OCI-LY7 (cell line): ENCODE data around the gene TBC1D5. TPM values are rescaled to one million over a fixed set of nuclear protein-coding genes. Genes with fewer than 3 reads are reported as not detected.

ENCODE experiments used
- BruUV-seq: library from RNA; stranded (reverse); fragments of 400-500 nt; replicated peaks from 2 replicates; lab custom pipeline; 2021; lab: Mats Ljungman, UMichigan
- CTCF ChIA-PET: fragments of 300-600 bp; sonication (Branson Sonifier 250); formaldehyde crosslinking; loops from one replicate; lab custom pipeline; 2022; ENCODE audit warnings: antibody characterized with exemption; ENCODE audit not compliant: unreplicated experiment; lab: Charles Lee
- POLR2A ChIA-PET: fragments of 300-600 bp; sonication (Branson Sonifier 250); formaldehyde crosslinking; loops from one replicate; lab custom pipeline; 2022; ENCODE audit warnings: antibody characterized with exemption; lab: Charles Lee
- DNase-seq: peaks from one replicate; pipeline ENCODE4 v3.0.0-alpha.2; 2015; ENCODE audit warnings: low spot score
- H2AFZ ChIP-seq: fragments of 200-600 bp; sonication (generic), shearing (Covaris generic); 2 replicates; pipeline ENCODE4 v1.6.1; 2014; ENCODE audit warnings: mild to moderate bottlenecking, antibody characterized with exemption, low read length, moderate library complexity
- H3K27ac ChIP-seq: fragments of 200-600 bp; sonication (generic); 2 replicates; pipeline ENCODE4 v1.5.1; 2014; ENCODE audit warnings: mixed run types, low read depth, mild to moderate bottlenecking, moderate library complexity, low read length, inconsistent platforms; ENCODE audit not compliant: poor library complexity, severe bottlenecking
- H3K36me3 ChIP-seq: fragments of 200-600 bp; sonication (generic); 2 replicates; pipeline ENCODE4 v1.6.1; 2014; ENCODE audit warnings: mild to moderate bottlenecking, antibody characterized with exemption, low read length, moderate library complexity, mixed read lengths; ENCODE audit not compliant: insufficient read depth
- H3K4me1 ChIP-seq: fragments of 200-600 bp; sonication (generic); 2 replicates; pipeline ENCODE4 v1.5.1; 2014; ENCODE audit warnings: mild to moderate bottlenecking, low read length; ENCODE audit not compliant: insufficient read depth, poor library complexity, severe bottlenecking
- H3K4me2 ChIP-seq: fragments of 200-600 bp; sonication (generic); 2 replicates; pipeline ENCODE4 v1.6.1; 2014; ENCODE audit warnings: mild to moderate bottlenecking, low read length
- H3K4me3 ChIP-seq: fragments of 200-600 bp; sonication (generic); 2 replicates; pipeline ENCODE4 v1.5.1; 2014; ENCODE audit warnings: mild to moderate bottlenecking, low read depth, low read length; ENCODE audit not compliant: poor library complexity, severe bottlenecking
- H3K79me2 ChIP-seq: fragments of 200-600 bp; sonication (generic); 2 replicates; pipeline ENCODE4 v1.6.1; 2016; ENCODE audit warnings: low read depth, mild to moderate bottlenecking, low read length, moderate library complexity, mixed read lengths; ENCODE audit not compliant: insufficient read depth
- H3K9me2 ChIP-seq: fragments of 200-600 bp; sonication (generic); 2 replicates; pipeline ENCODE4 v1.6.1; 2016; ENCODE audit warnings: mild to moderate bottlenecking, low read length, mixed read lengths; ENCODE audit not compliant: insufficient read depth
- H3K9me3 ChIP-seq: fragments of 200-600 bp; sonication (generic); 2 replicates; pipeline ENCODE4 v1.6.1; 2014; ENCODE audit warnings: mild to moderate bottlenecking, mixed run types, low read length, mixed read lengths
- H4K20me1 ChIP-seq: fragments of 200-600 bp; sonication (generic); 2 replicates; pipeline ENCODE4 v1.6.1; 2014; ENCODE audit warnings: mild to moderate bottlenecking, antibody characterized with exemption, low read length, moderate library complexity, mixed read lengths; ENCODE audit not compliant: insufficient read depth
- CTCF ChIP-seq: fragments of 200-600 bp; sonication (generic); conservative IDR thresholded peaks from 2 replicates; pipeline ENCODE4 v1.5.1; 2014; ENCODE audit warnings: mild to moderate bottlenecking, antibody characterized with exemption, low read length, moderate library complexity, mixed read lengths
- EZH2phosphoT487 ChIP-seq: fragments of 200-600 bp; sonication (generic); IDR thresholded peaks from 2 replicates; pipeline ENCODE4 v1.6.1; 2018; ENCODE audit warnings: low read depth, borderline replicate concordance, mild to moderate bottlenecking, mixed run types, antibody characterized with exemption, low read length, moderate library complexity, mixed read lengths
- intact Hi-C: fragments of 100-400 bp; cut with micrococcal nuclease; formaldehyde crosslinking; loops from one replicate; pipeline ENCODE4 v1.10.0; 2022; ENCODE audit not compliant: unreplicated experiment
- total RNA-seq, 2 experiments: library from RNA; depleted of rRNA in 1 of 2; stranded (reverse); fragments of >200 nt in 1 of 2; shearing (Covaris generic) in 1 of 2; gene quantifications; 2 replicates each; pipeline ENCODE4 v1.2.3, GENCODE V29; 2014 to 2022

The TBC1D5 gene
- total RNA-seq, 2 experiments from 2014 or later, result 78.5 to 82.4 TPM

- intact Hi-C loops, result no loop called here
- Histone ChIP-seq H3K79me2 (no peaks in the 10 kb centered on the region), H3K4me3 (no peak overlapping the region), H3K9me3 (no peaks in the 10 kb centered on the region), H3K27ac (no peak overlapping the region), H3K4me2 (no peak overlapping the region), H2AFZ (no peak overlapping the region), H3K36me3 (no peaks in the 10 kb centered on the region), H3K4me1 (no peaks in the 10 kb centered on the region), H3K9me2 (no peaks in the 10 kb centered on the region), H4K20me1 (no peaks in the 10 kb centered on the region)
- POLR2A ChIA-PET, result no interaction called here
- BruUV-seq, result no TSS peak
- no peak for TF ChIP-seq CTCF
- no peak for TF ChIP-seq EZH2phosphoT487
- no peak for DNase-seq
- CTCF ChIA-PET, result no interaction called here
Observed at GRCh38 chr3:17456046-17456445, 286.4 kb downstream of the TBC1D5 start.

GRCh38 chr3:17444865-17445264, 297.6 kb downstream of the TBC1D5 start:
- Histone ChIP-seq H3K4me2 (no peak overlapping the region), H3K9me3 (no peaks in the 10 kb centered on the region), H3K27ac (no peak overlapping the region), H3K4me1 (peaks cover 24% of the 10 kb centered on the region), H3K36me3 (no peaks in the 10 kb centered on the region), H3K4me3 (no peak overlapping the region), H2AFZ (no peak overlapping the region), H3K79me2 (no peaks in the 10 kb centered on the region), H3K9me2 (no peaks in the 10 kb centered on the region), H4K20me1 (no peaks in the 10 kb centered on the region)
- no TSS peak for BruUV-seq
- no peak for DNase-seq
- ChIA-PET CTCF (no interaction called here), POLR2A (interaction anchor here (0.6 to 0.8 kb wide), 2 partner anchors 18 to 304 kb away, joined by 3 read pairs; no protein-coding TSS in a partner anchor)
- TF ChIP-seq EZH2phosphoT487, result no peak
- no peak for TF ChIP-seq CTCF
- intact Hi-C loops, result no loop called here

- no peak for DNase-seq
- Histone ChIP-seq H3K36me3 (0 out of 2 replicates have a peak, but pooled peaks cover 4% of the 10 kb centered on the region), H3K9me2 (no peaks in the 10 kb centered on the region), H3K4me2 (no peak overlapping the region), H3K9me3 (peaks cover 5% of the 10 kb centered on the region; the same call in 1 of the 2 replicates), H3K4me3 (no peak overlapping the region), H4K20me1 (no peaks in the 10 kb centered on the region), H3K4me1 (peaks cover 10% of the 10 kb centered on the region), H2AFZ (no peak overlapping the region), H3K27ac (no peak overlapping the region), H3K79me2 (no peaks in the 10 kb centered on the region)
- BruUV-seq, result no TSS peak
- no peak for TF ChIP-seq CTCF
- TF ChIP-seq EZH2phosphoT487, result no peak
- ChIA-PET POLR2A (interaction anchor here (0.7 kb wide), 2 partner anchors 166 to 662 kb away, joined by 3 read pairs; no protein-coding TSS in a partner anchor), CTCF (no interaction called here)
- intact Hi-C loops, result no loop called here
Observed at GRCh38 chr3:17443142-17443541, 299.3 kb downstream of the TBC1D5 start.
